ENCODE results near the gene LCLAT1. TPM values are rescaled to one million over a fixed set of nuclear protein-coding genes. Genes with fewer than 3 reads are reported as not detected.

Gene LCLAT1
- total RNA-seq, 1 donor from 2014 or later = 16.5 TPM

DNA sequence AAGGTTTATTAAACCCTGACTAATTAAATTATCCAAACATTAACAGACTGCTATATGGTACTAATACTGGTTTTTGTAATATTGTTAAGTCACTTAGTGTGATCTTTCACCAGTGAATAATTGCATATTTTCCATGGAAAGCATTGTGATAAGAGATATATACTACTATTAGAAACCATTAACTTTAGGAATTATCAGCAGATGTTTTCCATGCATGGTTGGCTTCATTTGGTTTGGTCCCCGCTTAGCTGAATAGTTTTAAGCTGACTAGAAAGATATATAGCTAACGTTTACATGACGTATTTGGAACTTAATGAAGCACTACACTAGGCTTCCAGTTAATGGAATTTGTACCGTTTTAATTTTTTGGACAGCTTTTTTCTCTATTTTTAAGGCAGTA is 37.9 kb downstream of the LCLAT1 start:
- DNase-seq (no peak), ATAC-seq (no peak)
- TF ChIP-seq, protein P1, sequence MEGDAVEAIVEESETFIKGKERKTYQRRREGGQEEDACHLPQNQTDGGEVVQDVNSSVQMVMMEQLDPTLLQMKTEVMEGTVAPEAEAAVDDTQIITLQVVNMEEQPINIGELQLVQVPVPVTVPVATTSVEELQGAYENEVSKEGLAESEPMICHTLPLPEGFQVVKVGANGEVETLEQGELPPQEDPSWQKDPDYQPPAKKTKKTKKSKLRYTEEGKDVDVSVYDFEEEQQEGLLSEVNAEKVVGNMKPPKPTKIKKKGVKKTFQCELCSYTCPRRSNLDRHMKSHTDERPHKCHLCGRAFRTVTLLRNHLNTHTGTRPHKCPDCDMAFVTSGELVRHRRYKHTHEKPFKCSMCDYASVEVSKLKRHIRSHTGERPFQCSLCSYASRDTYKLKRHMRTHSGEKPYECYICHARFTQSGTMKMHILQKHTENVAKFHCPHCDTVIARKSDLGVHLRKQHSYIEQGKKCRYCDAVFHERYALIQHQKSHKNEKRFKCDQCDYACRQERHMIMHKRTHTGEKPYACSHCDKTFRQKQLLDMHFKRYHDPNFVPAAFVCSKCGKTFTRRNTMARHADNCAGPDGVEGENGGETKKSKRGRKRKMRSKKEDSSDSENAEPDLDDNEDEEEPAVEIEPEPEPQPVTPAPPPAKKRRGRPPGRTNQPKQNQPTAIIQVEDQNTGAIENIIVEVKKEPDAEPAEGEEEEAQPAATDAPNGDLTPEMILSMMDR (IDR thresholded peaks at IDR 0.05) = no peak
- Histone ChIP-seq H3K36me3 (no peaks in the 10 kb centered on the region), H3K4me1 (peaks cover 12% of the 10 kb centered on the region), H3K9me3 (no peaks in the 10 kb centered on the region), H3K4me3 (no peak overlapping the region), H3K27me3 (no peaks in the 10 kb centered on the region), H3K27ac (no peak overlapping the region)
- intact Hi-C loops (cut with DNase I) = no loop called here

DNA sequence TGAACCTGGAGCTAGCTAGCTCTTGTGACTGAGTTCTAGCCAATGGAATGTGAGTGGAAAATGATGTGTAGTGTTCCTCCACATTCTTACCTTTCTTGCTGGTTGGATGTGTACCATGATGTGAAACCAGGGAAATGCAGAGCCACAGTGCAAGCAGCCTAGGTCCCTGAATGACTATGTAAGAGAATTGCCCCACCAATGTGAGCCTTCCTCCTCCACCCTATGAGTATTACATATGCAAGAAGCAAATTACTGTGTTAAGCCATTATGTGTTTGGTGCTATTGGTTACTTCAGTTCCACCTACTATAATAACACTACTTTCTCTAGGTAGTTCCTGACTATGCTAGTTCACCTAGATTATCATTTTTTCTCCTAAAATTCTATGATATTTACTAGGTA is 39.6 kb downstream of the LCLAT1 start:
- Histone ChIP-seq H3K4me3 (no peak overlapping the region), H3K27ac (no peak overlapping the region), H3K36me3 (no peaks in the 10 kb centered on the region), H3K27me3 (no peaks in the 10 kb centered on the region), H3K4me1 (peaks cover 5% of the 10 kb centered on the region), H3K9me3 (no peaks in the 10 kb centered on the region)
- TF ChIP-seq, protein P1 (IDR thresholded peaks at IDR 0.05) = no peak
- DNase-seq = no peak
- intact Hi-C loops (cut with DNase I) = no loop called here
- no peak for ATAC-seq

DNA sequence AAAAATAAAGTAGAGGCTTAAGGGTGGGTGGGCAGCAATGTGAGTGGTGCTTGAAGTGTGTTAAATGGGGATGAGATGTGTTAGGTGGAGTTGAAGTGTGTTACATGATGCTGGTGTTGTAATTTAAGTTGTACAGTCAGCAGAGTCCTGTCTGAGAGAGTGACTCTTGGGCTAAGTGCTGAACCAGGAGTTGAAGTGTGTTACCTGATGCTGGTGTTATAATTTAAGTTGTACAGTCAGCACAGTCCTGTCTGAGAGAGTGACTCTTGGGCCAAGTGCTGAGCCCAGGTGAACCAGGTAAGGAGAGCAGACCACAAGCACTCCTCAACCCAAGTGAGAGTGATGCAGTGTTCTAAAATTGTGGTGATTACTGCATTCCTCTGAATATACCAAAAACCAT is 40.6 kb downstream of the LCLAT1 start:
- intact Hi-C loops (cut with DNase I) = no loop called here
- ATAC-seq = peak; percentile 69
- Histone ChIP-seq H3K9me3 (no peaks in the 10 kb centered on the region), H3K27ac (no peak overlapping the region), H3K4me3 (no peak overlapping the region), H3K36me3 (no peaks in the 10 kb centered on the region), H3K27me3 (no peaks in the 10 kb centered on the region), H3K4me1 (peaks cover 9% of the 10 kb centered on the region)
- TF ChIP-seq, protein P1 (IDR thresholded peaks at IDR 0.05) = no peak
- DNase-seq = no peak

DNA sequence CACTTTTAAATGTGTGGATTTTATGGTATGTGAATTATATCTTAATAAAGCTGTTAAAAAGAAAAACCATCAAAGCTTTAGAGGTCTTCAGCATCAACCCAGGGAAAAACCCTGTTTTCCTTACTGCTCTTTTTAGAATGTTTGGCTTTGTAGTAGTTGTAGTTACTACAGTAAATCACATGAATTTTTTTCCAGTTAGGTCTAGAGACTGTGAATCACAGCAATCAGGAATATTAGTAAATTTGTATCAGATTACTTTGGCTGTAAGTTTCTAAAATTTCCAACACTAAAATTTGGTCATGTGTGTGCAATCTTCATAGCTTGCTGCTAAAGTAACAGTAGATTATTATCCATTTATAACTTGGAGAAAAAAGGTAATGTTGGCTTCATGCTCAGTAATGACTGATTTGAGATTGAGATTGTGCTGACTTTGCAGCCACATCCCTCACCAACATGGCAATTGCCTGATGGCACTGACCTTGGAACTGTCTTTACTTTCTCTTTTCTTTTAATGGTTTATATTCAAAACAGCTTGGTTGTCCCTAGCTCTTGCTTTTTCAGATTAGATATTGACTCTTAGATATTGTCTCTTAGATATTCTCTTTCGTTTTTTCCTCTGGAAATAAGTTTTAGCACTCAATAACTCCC is 41.1 kb downstream of the LCLAT1 start:
- TF ChIP-seq, protein P1 (IDR thresholded peaks at IDR 0.05) = no peak
- ATAC-seq = no peak

DNA sequence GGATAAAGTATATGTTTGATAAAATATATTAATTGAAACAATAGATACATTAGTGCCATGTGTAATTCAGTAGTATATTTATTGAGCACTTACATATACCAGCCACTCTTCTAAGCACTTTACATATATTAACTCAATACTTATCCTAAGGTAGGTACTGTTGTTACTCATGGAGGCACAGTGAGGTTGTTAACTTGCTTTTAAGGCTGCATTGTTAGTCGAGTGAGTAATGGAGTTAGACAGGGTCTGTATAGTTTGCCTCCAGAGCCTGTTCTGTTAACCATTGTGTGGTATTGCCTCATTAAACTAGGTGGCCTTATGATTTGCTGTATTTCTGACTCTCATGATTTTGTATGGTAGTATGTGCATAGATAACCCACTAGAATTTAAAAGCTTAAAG is 44.2 kb downstream of the LCLAT1 start:
- intact Hi-C loops (cut with DNase I) = no loop called here
- DNase-seq = no peak
- Histone ChIP-seq H3K36me3 (no peaks in the 10 kb centered on the region), H3K27me3 (no peaks in the 10 kb centered on the region), H3K4me3 (no peak overlapping the region), H3K4me1 (peaks cover 13% of the 10 kb centered on the region), H3K27ac (no peak overlapping the region), H3K9me3 (no peaks in the 10 kb centered on the region)
- TF ChIP-seq, protein P1 (IDR thresholded peaks at IDR 0.05) = no peak
- no peak for ATAC-seq

More for the DNA sequence above, 41.1 kb downstream of the LCLAT1 start:
- Histone ChIP-seq H3K27ac (peak overlapping the region; percentile 17), H3K4me1 (peaks cover 13% of the 10 kb centered on the region), H3K27me3 (no peaks in the 10 kb centered on the region), H3K4me3 (no peak overlapping the region), H3K36me3 (no peaks in the 10 kb centered on the region), H3K9me3 (no peaks in the 10 kb centered on the region)
- no peak for DNase-seq
- intact Hi-C loops (cut with DNase I) = no loop called here

DNA sequence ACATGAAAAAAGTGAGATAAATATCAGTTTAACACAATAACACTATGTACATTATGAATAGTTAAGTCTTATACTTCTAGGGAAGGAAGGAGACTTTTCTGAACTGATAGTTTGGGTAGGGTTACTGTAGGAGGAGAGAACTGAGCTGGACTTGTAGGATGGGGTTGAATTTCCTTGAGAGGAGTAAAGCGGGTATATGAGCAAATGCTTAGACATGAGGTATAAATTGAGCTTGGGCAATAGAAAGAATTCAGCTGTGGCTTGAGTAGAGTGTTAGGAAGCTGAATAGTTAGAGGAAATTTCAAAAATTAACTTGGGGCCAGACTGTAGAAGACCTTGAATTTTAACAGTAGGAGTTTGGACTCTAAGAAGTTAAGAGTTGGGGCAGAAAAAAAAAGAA is 45.1 kb downstream of the LCLAT1 start:
- TF ChIP-seq, protein P1 (IDR thresholded peaks at IDR 0.05) = no peak
- no peak for ATAC-seq
- H3K36me3 ChIP-seq = no peaks in the 10 kb centered on the region
- intact Hi-C loops (cut with DNase I) = no loop called here
- H3K27me3 ChIP-seq = no peaks in the 10 kb centered on the region
- H3K4me3 ChIP-seq = no peak overlapping the region
- no peak for DNase-seq
- H3K4me1 ChIP-seq = peaks cover 13% of the 10 kb centered on the region
- no peak overlapping the region for H3K27ac ChIP-seq
- H3K9me3 ChIP-seq = no peaks in the 10 kb centered on the region

Data from upper lobe of right lung (tissue), 1 donor.